Measurements from ENCODE around the gene SPDYE2B.
"Not testable (repeated sequence)": the region's sequence is repeated elsewhere in the genome, so short reads cannot be mapped to it uniquely, and the experiment has no call there.

The SPDYE2B gene

GRCh38 chr7:102642691-102643090 is 7.4 kb upstream of the SPDYE2B start, which contains the start of gene UPK3BL1:
TSS of gene UPK3BL1 (minus strand) at chr7:102642791. CDS start at chr7:102642741, 50 bp downstream.
- DNase-seq (ENCODE audit: low spot score): not testable (repeated sequence)

- not testable (repeated sequence) for DNase-seq (ENCODE audit: low spot score)
These were observed 6.7 kb upstream of the SPDYE2B start for GRCh38 chr7:102643404-102643803.

GRCh38 chr7:102647813-102648212 is 2.3 kb upstream of the SPDYE2B start:
- not testable (repeated sequence) for DNase-seq (ENCODE audit: low spot score)

- DNase-seq (ENCODE audit: low spot score): not testable (repeated sequence)
These were observed 14.6 kb downstream of the SPDYE2B start for GRCh38 chr7:102664765-102665164.

GRCh38 chr7:102666850-102667249 is 16.7 kb downstream of the SPDYE2B start:
- DNase-seq (ENCODE audit: low spot score): not testable (repeated sequence)

GRCh38 chr7:102667523-102667922 is 17.4 kb downstream of the SPDYE2B start:
- not testable (repeated sequence) for DNase-seq (ENCODE audit: low spot score)

- peak; percentile 96 for DNase-seq (ENCODE audit: low spot score)
These were observed 21.2 kb downstream of the SPDYE2B start, which contains the start of gene POLR2J2 for GRCh38 chr7:102671166-102671955. TSS of gene POLR2J2 (minus strand) at chr7:102671663. CDS start at chr7:102671601, 62 bp downstream.

- DNase-seq (ENCODE audit: low spot score): not testable (repeated sequence)
These were observed 21.8 kb downstream of the SPDYE2B start for GRCh38 chr7:102671956-102672307.

- DNase-seq (ENCODE audit: low spot score): not testable (repeated sequence)
These were observed 23.4 kb downstream of the SPDYE2B start for GRCh38 chr7:102673447-102674067.

GRCh38 chr7:102675545-102675944 is 25.4 kb downstream of the SPDYE2B start:
- DNase-seq (ENCODE audit: low spot score): not testable (repeated sequence)

- not testable (repeated sequence) for DNase-seq (ENCODE audit: low spot score)
These were observed 30.7 kb downstream of the SPDYE2B start for GRCh38 chr7:102680780-102681179.

GRCh38 chr7:102682560-102682959 is 32.4 kb downstream of the SPDYE2B start:
- DNase-seq (ENCODE audit: low spot score): not testable (repeated sequence)

GRCh38 chr7:102688299-102689036 is 38.3 kb downstream of the SPDYE2B start:
- DNase-seq (ENCODE audit: low spot score): not testable (repeated sequence)

GRCh38 chr7:102689436-102690282 is 39.5 kb downstream of the SPDYE2B start:
- not testable (repeated sequence) for DNase-seq (ENCODE audit: low spot score)

GRCh38 chr7:102690602-102691001 is 40.5 kb downstream of the SPDYE2B start:
- DNase-seq (ENCODE audit: low spot score): not testable (repeated sequence)

- not testable (repeated sequence) for DNase-seq (ENCODE audit: low spot score)
These were observed 43.9 kb downstream of the SPDYE2B start for GRCh38 chr7:102694008-102694407.

GRCh38 chr7:102695033-102695552 is 45.0 kb downstream of the SPDYE2B start:
- DNase-seq (ENCODE audit: low spot score): not testable (repeated sequence)

- DNase-seq (ENCODE audit: low spot score): not testable (repeated sequence)
These were observed 45.9 kb downstream of the SPDYE2B start for GRCh38 chr7:102696009-102696408.

- DNase-seq (ENCODE audit: low spot score): not testable (repeated sequence)
These were observed 47.8 kb downstream of the SPDYE2B start for GRCh38 chr7:102697642-102698512.
